ENCODE data around the gene ZNF407.

Gene ZNF407

GRCh38 chr18:75071866-75072671 lies 474.4 kb downstream of the ZNF407 start:
- TF ChIP-seq SNAI2 (CRISPR knock-in tag; IDR thresholded peaks at IDR 0.05) (no peak), ZFP3 (CRISPR knock-in tag; IDR thresholded peaks at IDR 0.05) (no peak), ZC3H10 (CRISPR knock-in tag; IDR thresholded peaks at IDR 0.05) (no peak), ZNF70 (CRISPR knock-in tag; IDR thresholded peaks at IDR 0.05) (no peak), ESRRG (CRISPR knock-in tag; IDR thresholded peaks at IDR 0.05) (no peak), GLIS3 (CRISPR knock-in tag; IDR thresholded peaks at IDR 0.05) (no peak), BACH2 (CRISPR knock-in tag; IDR thresholded peaks at IDR 0.05; ENCODE audit: borderline replicate concordance) (no peak), ISL1 (CRISPR knock-in tag; IDR thresholded peaks at IDR 0.05) (no peak), TOX (CRISPR knock-in tag; IDR thresholded peaks at IDR 0.05; ENCODE audit: borderline replicate concordance) (no peak)
- ATAC-seq, result no peak

DNA sequence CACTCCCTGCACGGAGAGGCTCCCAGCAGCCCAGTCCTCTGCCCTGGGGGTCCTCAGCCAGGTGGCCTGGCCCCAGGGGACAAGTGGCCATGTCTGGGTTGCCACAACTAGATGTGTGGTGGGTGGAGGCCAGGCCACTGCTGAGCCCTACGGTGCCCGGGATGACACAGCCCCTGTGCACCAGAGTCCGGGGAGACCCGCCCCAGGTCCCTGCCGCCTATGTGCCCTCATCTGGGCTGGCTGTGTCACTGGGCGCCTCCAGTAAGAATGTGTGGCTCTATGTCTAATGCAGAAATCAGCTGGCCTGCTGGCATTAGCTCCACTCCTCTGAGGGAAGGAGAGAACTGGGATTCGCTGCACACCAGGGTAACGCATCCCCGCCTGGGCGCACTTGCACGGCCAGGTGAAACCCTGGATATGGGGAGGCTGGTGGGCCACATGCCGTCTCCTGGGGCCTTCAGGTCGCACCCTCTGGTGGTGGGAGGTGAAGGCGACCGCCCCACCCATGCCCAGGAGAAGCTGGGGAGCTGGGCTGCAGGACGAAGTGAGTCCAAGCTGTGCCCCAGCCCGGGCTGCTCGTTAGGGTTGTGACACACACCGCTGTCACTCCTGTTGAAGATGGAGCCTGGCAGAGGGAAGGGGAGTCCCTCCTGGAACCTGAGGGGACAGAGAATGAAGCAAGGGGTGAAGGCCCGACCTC lies 475.2 kb downstream of the ZNF407 start:
- ATAC-seq, result no peak

GRCh38 chr18:75073654-75074053 lies 476.0 kb downstream of the ZNF407 start:
- no peak for ATAC-seq
- TF ChIP-seq CSRNP3 (CRISPR knock-in tag; IDR thresholded peaks at IDR 0.05) (no peak), ZNF70 (CRISPR knock-in tag; IDR thresholded peaks at IDR 0.05) (no peak), TCF4 (CRISPR knock-in tag; IDR thresholded peaks at IDR 0.05; ENCODE audit: borderline replicate concordance) (no peak), SNAI2 (CRISPR knock-in tag; IDR thresholded peaks at IDR 0.05) (no peak), CSDC2 (CRISPR knock-in tag; IDR thresholded peaks at IDR 0.05) (no peak), PPARA (CRISPR knock-in tag; IDR thresholded peaks at IDR 0.05; ENCODE audit: borderline replicate concordance) (no peak)

More for the DNA sequence above, 475.2 kb downstream of the ZNF407 start:
- no peak for TF ChIP-seq ZNF70 (CRISPR knock-in tag; IDR thresholded peaks at IDR 0.05)
- TF ChIP-seq ISL1 (CRISPR knock-in tag; IDR thresholded peaks at IDR 0.05), result no peak
- no peak for TF ChIP-seq TCF4 (CRISPR knock-in tag; IDR thresholded peaks at IDR 0.05; ENCODE audit: borderline replicate concordance)
- no peak for TF ChIP-seq TSHZ2 (CRISPR knock-in tag; IDR thresholded peaks at IDR 0.05)

GRCh38 chr18:75074196-75075015 lies 476.7 kb downstream of the ZNF407 start:
- ATAC-seq, result no peak
- TF ChIP-seq TCF4 (CRISPR knock-in tag; IDR thresholded peaks at IDR 0.05; ENCODE audit: borderline replicate concordance) (no peak), ZFP3 (CRISPR knock-in tag; IDR thresholded peaks at IDR 0.05) (no peak), TSHZ2 (CRISPR knock-in tag; IDR thresholded peaks at IDR 0.05) (no peak), CSRNP3 (CRISPR knock-in tag; IDR thresholded peaks at IDR 0.05) (no peak), ISL1 (CRISPR knock-in tag; IDR thresholded peaks at IDR 0.05) (no peak), ZC3H10 (CRISPR knock-in tag; IDR thresholded peaks at IDR 0.05) (no peak), PPARA (CRISPR knock-in tag; IDR thresholded peaks at IDR 0.05; ENCODE audit: borderline replicate concordance) (no peak)
